Calu3 (cell line): Measurements from ENCODE around the gene DPYSL3. TPM values are rescaled to one million over a fixed set of nuclear protein-coding genes. Genes with fewer than 3 reads are reported as not detected.

Experiments used
- BruUV-seq: library from RNA; stranded (reverse); fragments of 400-500 nt; replicated peaks from 2 replicates; lab custom pipeline; 2021; lab: Mats Ljungman, UMichigan
- CTCF ChIA-PET: fragments of 300-600 bp; sonication (Branson Sonifier 250); formaldehyde crosslinking; loops from one replicate; lab custom pipeline; 2022; ENCODE audit warnings: antibody characterized with exemption; lab: Charles Lee
- DNase-seq: peaks from one replicate; pipeline ENCODE4 v3.0.0; 2022
- H3K27ac Mint-ChIP-seq: one replicate; pipeline ENCODE4 v1.8.0; 2022; ENCODE audit warnings: mixed read lengths; ENCODE audit not compliant: unreplicated experiment
- H3K27me3 Mint-ChIP-seq: one replicate; pipeline ENCODE4 v1.8.0; 2022; ENCODE audit warnings: mixed read lengths; ENCODE audit not compliant: unreplicated experiment
- H3K36me3 Mint-ChIP-seq: one replicate; pipeline ENCODE4 v1.8.0; 2022; ENCODE audit warnings: mild to moderate bottlenecking, moderate library complexity, mixed read lengths; ENCODE audit not compliant: insufficient read depth, unreplicated experiment
- H3K4me1 Mint-ChIP-seq: one replicate; pipeline ENCODE4 v1.8.0; 2022; ENCODE audit warnings: mild to moderate bottlenecking, low read depth, mixed read lengths; ENCODE audit not compliant: unreplicated experiment
- H3K4me3 Mint-ChIP-seq: one replicate; pipeline ENCODE4 v1.8.0; 2022; ENCODE audit warnings: mild to moderate bottlenecking, low read depth, moderate library complexity, mixed read lengths; ENCODE audit not compliant: unreplicated experiment
- H3K9me3 Mint-ChIP-seq: one replicate; pipeline ENCODE4 v1.8.0; 2022; ENCODE audit warnings: low read depth, mixed read lengths; ENCODE audit not compliant: unreplicated experiment
- intact Hi-C: fragments of 100-400 bp; cut with micrococcal nuclease; formaldehyde crosslinking; loops from one replicate; pipeline ENCODE4 v1.10.0; 2022; ENCODE audit not compliant: unreplicated experiment
- total RNA-seq: library from RNA; stranded (reverse); gene quantifications from 2 replicates; pipeline ENCODE4 v1.2.3, GENCODE V29; 2022
- TF ChIP-seq, protein P1 (sequence below): fragments of 200-600 bp; IDR thresholded peaks from one replicate; pipeline ENCODE4 v1.8.0; 2022; ENCODE audit warnings: antibody characterized with exemption; ENCODE audit not compliant: unreplicated experiment

The DPYSL3 gene
- total RNA-seq, 1 experiment from 2014 or later = 26.6 TPM

- Mint-ChIP-seq H3K27me3 (no peaks in the 10 kb centered on the region), H3K4me3 (no peak overlapping the region), H3K36me3 (no peaks in the 10 kb centered on the region), H3K27ac (no peak overlapping the region), H3K4me1 (peaks cover 12% of the 10 kb centered on the region), H3K9me3 (peaks cover 2% of the 10 kb centered on the region)
- CTCF ChIA-PET = no interaction called here
- BruUV-seq = no TSS peak
- DNase-seq = no peak
- intact Hi-C loops = no loop called here
- TF ChIP-seq, protein P1, sequence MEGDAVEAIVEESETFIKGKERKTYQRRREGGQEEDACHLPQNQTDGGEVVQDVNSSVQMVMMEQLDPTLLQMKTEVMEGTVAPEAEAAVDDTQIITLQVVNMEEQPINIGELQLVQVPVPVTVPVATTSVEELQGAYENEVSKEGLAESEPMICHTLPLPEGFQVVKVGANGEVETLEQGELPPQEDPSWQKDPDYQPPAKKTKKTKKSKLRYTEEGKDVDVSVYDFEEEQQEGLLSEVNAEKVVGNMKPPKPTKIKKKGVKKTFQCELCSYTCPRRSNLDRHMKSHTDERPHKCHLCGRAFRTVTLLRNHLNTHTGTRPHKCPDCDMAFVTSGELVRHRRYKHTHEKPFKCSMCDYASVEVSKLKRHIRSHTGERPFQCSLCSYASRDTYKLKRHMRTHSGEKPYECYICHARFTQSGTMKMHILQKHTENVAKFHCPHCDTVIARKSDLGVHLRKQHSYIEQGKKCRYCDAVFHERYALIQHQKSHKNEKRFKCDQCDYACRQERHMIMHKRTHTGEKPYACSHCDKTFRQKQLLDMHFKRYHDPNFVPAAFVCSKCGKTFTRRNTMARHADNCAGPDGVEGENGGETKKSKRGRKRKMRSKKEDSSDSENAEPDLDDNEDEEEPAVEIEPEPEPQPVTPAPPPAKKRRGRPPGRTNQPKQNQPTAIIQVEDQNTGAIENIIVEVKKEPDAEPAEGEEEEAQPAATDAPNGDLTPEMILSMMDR = no peak
Measured at GRCh38 chr5:147377682-147378081, 132.2 kb downstream of the DPYSL3 start.

GRCh38 chr5:147375151-147375550 is 134.7 kb downstream of the DPYSL3 start:
- Mint-ChIP-seq H3K9me3 (peaks cover 2% of the 10 kb centered on the region), H3K4me3 (no peak overlapping the region), H3K27me3 (no peaks in the 10 kb centered on the region), H3K27ac (no peak overlapping the region), H3K4me1 (peaks cover 12% of the 10 kb centered on the region), H3K36me3 (no peaks in the 10 kb centered on the region)
- TF ChIP-seq, protein P1 = no peak
- DNase-seq = no peak
- intact Hi-C loops = no loop called here
- CTCF ChIA-PET = interaction anchor here (1.0 kb wide), 1 partner anchor 203 kb away, joined by 5 read pairs; no protein-coding TSS in a partner anchor
- BruUV-seq = no TSS peak

- intact Hi-C loops = no loop called here
- Mint-ChIP-seq H3K9me3 (no peaks in the 10 kb centered on the region), H3K4me3 (no peak overlapping the region), H3K27ac (no peak overlapping the region), H3K27me3 (no peaks in the 10 kb centered on the region), H3K4me1 (peaks cover 12% of the 10 kb centered on the region), H3K36me3 (no peaks in the 10 kb centered on the region)
- CTCF ChIA-PET = no interaction called here
- no TSS peak for BruUV-seq
- DNase-seq = no peak
- TF ChIP-seq, protein P1 = no peak
Measured at GRCh38 chr5:147373328-147373727, 136.5 kb downstream of the DPYSL3 start.

- Mint-ChIP-seq H3K4me3 (no peak overlapping the region), H3K27me3 (no peaks in the 10 kb centered on the region), H3K27ac (no peak overlapping the region), H3K4me1 (peaks cover 8% of the 10 kb centered on the region), H3K36me3 (no peaks in the 10 kb centered on the region), H3K9me3 (no peaks in the 10 kb centered on the region)
- no peak for DNase-seq
- intact Hi-C loops = no loop called here
- no TSS peak for BruUV-seq
- TF ChIP-seq, protein P1 = no peak
- CTCF ChIA-PET = no interaction called here
Measured at GRCh38 chr5:147372191-147372590, 137.7 kb downstream of the DPYSL3 start.
